HG02840 (cell line): Measurements from ENCODE around the gene LRFN4.

Source experiments
- ATAC-seq: cut with Tn5 transposase; IDR thresholded peaks from one replicate; pipeline ENCODE4 v1.9.1; 2021; ENCODE audit warnings: mild to moderate bottlenecking, moderate library complexity, moderate number of reproducible peaks; ENCODE audit not compliant: unreplicated experiment, low FRiP score

Gene LRFN4

GRCh38 chr11:66868726-66869566 is 12.1 kb downstream of the LRFN4 start:
- no peak for ATAC-seq

- ATAC-seq, result no peak
Measured at GRCh38 chr11:66869567-66869870, 12.7 kb downstream of the LRFN4 start.

- ATAC-seq, result no peak
Measured at GRCh38 chr11:66870131-66870530, 13.3 kb downstream of the LRFN4 start.

- no peak for ATAC-seq
Measured at GRCh38 chr11:66870616-66871520, 14.0 kb downstream of the LRFN4 start.

- ATAC-seq, result no peak
Measured at GRCh38 chr11:66871521-66871901, 14.6 kb downstream of the LRFN4 start.

- no peak for ATAC-seq
Measured at GRCh38 chr11:66874232-66874631, 17.4 kb downstream of the LRFN4 start.

- no peak for ATAC-seq
Measured at GRCh38 chr11:66875378-66875777, 18.5 kb downstream of the LRFN4 start.

- ATAC-seq, result no peak
Measured at GRCh38 chr11:66877588-66878385, 20.9 kb downstream of the LRFN4 start.

DNA sequence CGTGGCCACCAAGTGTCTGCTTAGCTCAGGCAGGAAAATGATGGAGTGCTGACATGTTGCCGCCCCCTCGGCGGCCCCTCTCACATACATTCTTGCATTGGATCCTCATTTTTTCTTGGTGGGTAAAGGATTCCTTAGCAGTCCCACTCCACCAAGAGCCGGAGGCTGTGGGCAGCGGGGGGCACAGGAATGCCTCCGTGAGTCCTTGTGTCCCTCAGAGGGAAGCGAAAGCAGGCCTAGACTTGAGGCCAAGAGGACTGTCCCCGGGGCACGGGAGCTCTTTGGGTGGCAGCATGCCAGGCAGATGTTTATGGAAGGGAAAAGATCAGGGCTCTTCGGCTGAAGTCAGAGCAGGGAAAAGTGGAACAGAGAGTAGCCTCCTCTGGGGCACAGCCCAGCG is 21.6 kb downstream of the LRFN4 start:
- ATAC-seq, result no peak

- no peak for ATAC-seq
Measured at GRCh38 chr11:66879000-66879399, 22.1 kb downstream of the LRFN4 start.

- no peak for ATAC-seq
Measured at GRCh38 chr11:66879583-66879982, 22.7 kb downstream of the LRFN4 start.

- no peak for ATAC-seq
Measured at GRCh38 chr11:66879999-66880398, 23.1 kb downstream of the LRFN4 start.

- no peak for ATAC-seq
Measured at GRCh38 chr11:66880496-66881450, 23.9 kb downstream of the LRFN4 start.

DNA sequence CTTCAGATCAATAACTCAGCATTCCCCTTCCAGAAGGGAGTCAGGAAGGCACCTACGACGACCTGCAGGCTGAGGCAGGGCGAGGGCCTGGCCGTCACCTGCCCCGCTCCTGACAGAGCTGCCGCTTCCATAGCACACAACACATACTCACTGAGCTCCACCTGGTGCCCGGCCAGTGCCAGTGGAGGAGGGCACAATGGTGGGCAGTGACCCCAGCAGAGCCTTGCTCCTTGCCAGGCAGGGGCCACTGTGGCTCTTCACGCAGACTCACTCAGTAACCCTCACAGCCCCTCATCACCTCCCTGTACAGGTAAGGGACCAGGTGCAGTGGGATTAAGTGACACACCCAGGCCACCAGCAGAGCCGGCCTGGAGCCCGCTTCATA is 24.6 kb downstream of the LRFN4 start:
- ATAC-seq, result no peak

DNA sequence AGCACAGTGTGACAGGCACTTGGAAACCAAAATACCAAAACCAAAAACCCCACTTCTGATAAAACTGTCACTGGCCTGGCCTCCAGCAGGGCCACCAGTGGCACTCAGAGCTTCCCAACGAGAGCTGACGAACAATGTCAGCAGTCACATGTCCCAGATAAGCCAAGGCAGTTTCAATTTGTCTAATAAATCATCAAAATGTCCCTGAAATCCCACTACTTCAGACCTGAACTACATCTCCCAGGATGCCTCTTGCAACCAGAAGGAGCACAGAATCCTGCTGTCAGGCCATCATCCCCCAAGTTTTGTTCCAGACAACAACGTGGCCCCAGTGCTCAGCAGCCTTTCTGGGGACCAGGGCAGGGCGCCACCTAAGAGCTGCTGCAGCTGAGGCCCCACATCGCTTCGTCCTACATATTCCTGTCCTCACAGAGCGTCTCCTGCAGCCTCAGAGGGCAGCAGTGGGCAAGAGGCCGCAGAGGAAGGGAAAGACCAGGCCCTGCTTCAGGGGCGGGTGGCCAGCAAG is 25.1 kb downstream of the LRFN4 start:
- ATAC-seq, result no peak

- no peak for ATAC-seq
Measured at GRCh38 chr11:66882561-66883015, 25.7 kb downstream of the LRFN4 start.

DNA sequence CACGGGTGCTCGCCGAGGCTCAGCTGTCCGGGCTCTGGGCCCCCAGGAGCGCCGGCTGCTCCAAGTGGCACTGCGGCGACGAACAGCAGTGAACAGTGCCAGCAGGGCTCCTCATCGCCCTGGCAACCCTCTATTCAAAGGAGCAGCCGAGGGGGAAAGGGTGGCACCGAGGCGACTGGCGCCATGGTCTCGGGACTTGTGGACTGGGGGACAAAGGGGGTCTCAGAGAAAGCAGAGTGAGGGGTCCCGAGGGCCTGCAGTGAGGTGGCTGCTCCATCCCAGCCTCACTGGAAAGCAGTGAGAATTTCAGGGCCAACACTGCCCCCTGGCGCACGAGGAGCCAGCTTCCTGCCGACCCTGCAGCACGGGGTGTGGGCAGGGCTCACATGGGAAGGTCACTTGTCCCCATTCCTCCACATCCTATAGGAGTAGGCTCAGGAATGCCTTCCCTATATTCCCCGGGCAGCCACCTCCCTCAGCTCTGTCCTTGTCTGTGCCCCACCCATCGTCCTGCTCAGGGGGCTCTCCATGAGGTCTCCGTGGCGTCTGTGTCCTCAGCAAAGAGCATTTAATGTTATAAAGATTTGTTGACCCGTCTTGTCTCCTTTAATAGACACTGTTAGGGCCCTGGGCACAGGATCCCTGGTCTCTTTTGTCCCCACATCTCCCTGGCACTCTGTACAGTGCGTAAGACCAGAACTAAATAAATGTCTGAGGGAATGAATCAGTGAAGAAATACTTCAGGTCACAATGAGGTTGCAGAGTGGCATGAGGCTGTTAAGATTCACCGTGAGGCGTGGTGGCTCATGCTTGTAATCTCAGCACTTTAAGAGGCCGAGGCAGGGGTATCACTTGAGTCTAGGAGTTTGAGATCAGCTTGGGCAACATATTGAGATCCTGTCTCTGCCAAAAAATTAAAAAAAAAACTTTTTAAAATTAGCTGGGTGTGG is 26.4 kb downstream of the LRFN4 start:
- no peak for ATAC-seq

DNA sequence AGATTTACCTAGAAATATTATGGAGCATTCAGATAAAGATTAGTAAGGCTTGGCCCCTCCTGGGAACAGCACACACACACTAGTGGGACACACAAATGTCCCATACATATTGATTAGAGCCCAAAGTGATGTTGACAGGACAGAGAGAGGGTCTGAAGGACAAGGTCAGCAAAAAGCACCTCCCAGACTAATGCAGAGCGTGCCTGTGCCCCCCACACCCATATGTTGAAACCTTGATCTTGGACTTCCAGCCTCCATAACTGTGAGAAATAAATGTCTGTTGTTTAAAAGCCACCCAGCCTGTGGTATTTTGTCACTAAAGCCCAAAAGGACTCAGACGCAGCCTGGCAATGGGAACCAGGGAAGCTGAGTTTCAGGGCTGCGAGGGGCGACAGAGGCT is 27.6 kb downstream of the LRFN4 start:
- ATAC-seq, result no peak
